ES-I3 (cell line): Measurements from ENCODE around the gene AGAP1.

Source experiments
- H3K36me3 ChIP-seq: 2 replicates; pipeline ENCODE4 v1.6.1; 2013; ENCODE audit warnings: mild to moderate bottlenecking, low read length, control low read depth, moderate library complexity; ENCODE audit not compliant: insufficient read depth
- H3K4me1 ChIP-seq: 2 replicates; pipeline ENCODE4 v1.6.1; 2013; ENCODE audit warnings: mild to moderate bottlenecking, control low read depth, low read length; ENCODE audit not compliant: insufficient read depth
- H3K9ac ChIP-seq: 2 replicates; pipeline ENCODE4 v1.6.1; 2013; ENCODE audit warnings: low read depth, mild to moderate bottlenecking, low read length, moderate library complexity
- H3K9me3 ChIP-seq: 2 replicates; pipeline ENCODE4 v1.6.1; 2013; ENCODE audit warnings: mild to moderate bottlenecking, low read length, moderate library complexity; ENCODE audit not compliant: control insufficient read depth, insufficient read depth

Gene AGAP1

DNA sequence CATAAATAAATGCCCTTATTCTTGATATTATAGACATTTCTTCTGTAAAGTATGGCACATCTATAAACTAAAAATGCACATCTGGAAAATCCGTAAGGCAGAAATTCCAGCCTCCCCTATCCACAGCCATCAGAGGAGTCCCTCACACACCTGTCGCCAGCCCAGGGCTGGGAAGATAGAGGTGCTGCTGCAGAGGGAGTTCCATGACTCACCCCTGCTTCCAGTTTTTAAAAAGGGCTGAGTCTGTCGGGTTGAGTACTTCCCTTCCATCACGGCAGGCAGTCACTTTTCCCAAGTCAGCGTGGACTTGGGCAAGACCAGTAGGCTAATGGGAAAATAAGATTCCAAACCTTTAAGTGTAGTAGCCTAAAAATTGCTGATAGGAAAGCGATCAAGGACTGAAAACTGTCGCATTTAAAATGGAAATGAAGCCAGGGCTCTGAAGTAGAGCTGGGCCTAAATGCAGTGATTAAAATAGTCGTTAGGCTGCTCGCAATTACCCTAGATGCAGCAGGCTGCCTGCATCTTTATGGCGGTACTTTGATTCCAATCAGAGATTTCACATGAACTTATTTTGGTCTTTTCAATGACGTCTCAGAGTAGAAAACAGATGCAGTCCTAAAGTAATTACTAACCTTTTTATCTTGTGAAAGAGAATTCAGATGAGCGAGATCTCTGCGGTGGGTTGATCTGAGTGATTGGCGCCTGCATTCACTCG is 280.5 kb downstream of the AGAP1 start:
- H3K9me3 ChIP-seq, result no peaks in the 10 kb centered on the region
- H3K9ac ChIP-seq, result no peak overlapping the region
- peaks cover 11% of the 10 kb centered on the region for H3K4me1 ChIP-seq
- no peaks in the 10 kb centered on the region; the same call in 1 of the 2 replicates for H3K36me3 ChIP-seq

DNA sequence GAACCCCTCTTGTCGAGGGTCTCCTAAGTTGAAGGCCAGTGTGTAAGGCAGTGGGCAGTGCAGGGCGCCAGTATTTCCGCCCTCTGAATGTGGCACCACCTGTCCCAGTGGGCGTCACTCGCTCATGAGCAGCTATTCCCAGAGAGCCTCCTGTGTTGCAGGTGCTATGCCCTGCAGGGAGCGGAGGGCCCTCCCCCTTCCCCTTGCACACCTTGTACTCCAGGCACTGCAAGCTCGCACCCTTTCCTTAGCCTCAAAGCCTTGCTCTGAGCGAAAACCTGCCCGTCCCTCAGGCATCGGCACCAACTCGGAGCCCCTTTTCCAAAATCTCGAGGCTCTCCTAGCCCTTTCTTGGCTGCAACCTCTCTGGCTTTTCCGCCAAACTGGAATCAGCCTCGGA is 282.7 kb downstream of the AGAP1 start:
- no peak overlapping the region for H3K9ac ChIP-seq
- H3K9me3 ChIP-seq, result no peaks in the 10 kb centered on the region
- no peaks in the 10 kb centered on the region for H3K36me3 ChIP-seq
- H3K4me1 ChIP-seq, result peaks cover 15% of the 10 kb centered on the region

DNA sequence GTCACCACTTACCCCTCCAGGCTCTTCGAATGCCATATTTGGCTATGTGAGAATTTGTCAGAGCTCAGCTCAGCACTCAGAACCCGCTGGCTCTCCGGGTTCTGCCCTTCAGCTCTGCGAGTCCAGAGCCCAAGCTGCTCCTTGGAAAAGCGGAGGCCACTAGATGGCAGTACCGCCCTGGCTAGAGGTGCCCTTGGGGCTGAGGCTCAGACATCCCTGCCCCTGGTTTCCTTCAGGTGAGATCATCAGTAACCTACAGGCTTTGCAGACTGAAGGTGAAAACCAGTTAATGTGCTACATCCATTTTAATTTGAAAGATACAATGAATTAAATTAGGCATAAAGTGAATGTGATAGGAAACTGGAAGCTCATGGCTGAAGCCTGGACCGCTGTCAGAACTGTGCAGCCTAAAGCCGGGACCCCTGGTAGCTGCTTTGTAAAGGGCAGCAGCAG is 285.6 kb downstream of the AGAP1 start:
- peaks cover 4% of the 10 kb centered on the region; the same call in 1 of the 2 replicates for H3K4me1 ChIP-seq
- no peak overlapping the region for H3K9ac ChIP-seq
- H3K9me3 ChIP-seq, result no peaks in the 10 kb centered on the region
- H3K36me3 ChIP-seq, result no peaks in the 10 kb centered on the region

DNA sequence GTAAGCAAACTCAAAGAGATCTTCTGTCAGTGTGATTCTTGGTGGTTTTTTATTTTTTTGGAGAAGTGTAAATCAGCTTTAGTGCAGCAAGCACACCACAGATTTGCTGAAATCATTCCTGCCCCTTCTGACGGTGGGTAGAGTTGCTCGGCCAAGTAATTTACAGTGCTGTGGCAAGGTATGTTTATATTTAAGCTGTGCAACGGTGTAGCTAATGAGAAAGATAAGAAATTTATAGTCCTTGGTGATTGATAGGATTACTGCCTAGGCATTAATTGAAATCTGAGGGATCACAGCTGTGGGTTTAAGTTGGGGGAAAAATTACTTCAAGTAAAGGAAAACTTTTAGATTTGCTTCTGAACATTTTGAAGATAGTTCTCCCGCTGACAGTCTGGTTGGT is 286.6 kb downstream of the AGAP1 start:
- Histone ChIP-seq H3K4me1 (peaks cover 4% of the 10 kb centered on the region; the same call in 1 of the 2 replicates), H3K9ac (no peak overlapping the region), H3K36me3 (no peaks in the 10 kb centered on the region), H3K9me3 (no peaks in the 10 kb centered on the region)

DNA sequence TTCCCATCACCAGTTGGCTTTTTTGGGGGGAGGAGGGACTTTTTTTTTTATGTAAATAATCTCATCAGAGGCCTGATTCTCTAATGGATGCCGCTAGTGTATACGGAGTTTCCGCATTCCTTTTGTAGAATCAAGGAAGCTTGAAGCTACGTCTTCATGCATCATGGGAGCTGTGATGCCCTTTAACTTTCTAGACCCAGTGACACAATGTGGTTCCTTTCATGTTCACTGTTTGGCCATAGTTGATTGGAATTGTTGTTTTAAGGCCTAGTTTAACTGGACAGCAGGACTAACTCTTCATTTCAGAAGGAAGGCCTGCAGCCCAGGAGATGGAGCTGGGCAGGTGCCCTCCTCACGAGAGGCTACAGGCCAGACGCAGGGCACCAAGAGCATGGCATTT is 287.9 kb downstream of the AGAP1 start:
- H3K9me3 ChIP-seq, result no peaks in the 10 kb centered on the region
- peaks cover 4% of the 10 kb centered on the region; the same call in 1 of the 2 replicates for H3K4me1 ChIP-seq
- H3K9ac ChIP-seq, result no peak overlapping the region
- no peaks in the 10 kb centered on the region for H3K36me3 ChIP-seq

DNA sequence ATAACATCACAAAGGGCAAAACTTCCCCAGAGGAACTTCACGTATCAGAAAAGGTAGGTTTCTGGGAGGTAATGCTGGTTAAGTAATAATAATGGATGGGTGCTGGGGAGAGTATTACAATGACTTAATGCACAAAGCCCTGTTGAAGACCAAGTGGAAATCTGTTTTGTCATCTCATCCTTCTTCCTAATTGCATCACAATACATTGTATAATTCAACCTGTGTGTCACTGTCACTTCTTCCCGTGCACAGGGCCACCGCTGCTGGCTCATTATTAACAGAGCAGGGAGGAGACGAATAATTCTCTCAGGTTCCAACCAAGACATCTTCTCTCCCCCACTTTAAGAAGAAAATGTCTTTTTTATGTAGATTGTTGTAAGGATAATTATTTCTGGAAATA is 290.9 kb downstream of the AGAP1 start:
- Histone ChIP-seq H3K36me3 (no peaks in the 10 kb centered on the region), H3K9ac (no peak overlapping the region), H3K4me1 (0 out of 2 replicates have a peak, but pooled peaks cover 1% of the 10 kb centered on the region), H3K9me3 (no peaks in the 10 kb centered on the region)

DNA sequence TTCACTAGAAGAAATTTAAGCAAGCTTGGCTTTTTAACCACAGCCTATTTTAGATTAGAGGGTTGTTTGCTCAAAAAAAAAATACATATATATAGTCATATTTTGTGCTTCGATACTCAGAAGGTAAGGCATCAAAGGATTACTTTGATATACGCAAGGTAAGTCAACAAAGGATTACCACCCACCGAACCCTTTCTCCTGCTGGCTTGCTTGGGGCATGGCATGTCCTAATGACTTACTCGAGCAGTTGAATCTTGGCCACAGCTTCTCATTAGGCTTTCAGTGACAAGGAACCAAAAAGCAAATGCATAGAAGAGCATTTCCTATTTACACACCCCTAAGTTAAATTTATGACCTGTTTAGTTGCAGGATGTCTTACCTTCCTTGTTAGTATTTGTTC is 295.7 kb downstream of the AGAP1 start:
- H3K9me3 ChIP-seq, result no peaks in the 10 kb centered on the region
- no peaks in the 10 kb centered on the region for H3K36me3 ChIP-seq
- H3K4me1 ChIP-seq, result no peaks in the 10 kb centered on the region
- no peak overlapping the region for H3K9ac ChIP-seq

DNA sequence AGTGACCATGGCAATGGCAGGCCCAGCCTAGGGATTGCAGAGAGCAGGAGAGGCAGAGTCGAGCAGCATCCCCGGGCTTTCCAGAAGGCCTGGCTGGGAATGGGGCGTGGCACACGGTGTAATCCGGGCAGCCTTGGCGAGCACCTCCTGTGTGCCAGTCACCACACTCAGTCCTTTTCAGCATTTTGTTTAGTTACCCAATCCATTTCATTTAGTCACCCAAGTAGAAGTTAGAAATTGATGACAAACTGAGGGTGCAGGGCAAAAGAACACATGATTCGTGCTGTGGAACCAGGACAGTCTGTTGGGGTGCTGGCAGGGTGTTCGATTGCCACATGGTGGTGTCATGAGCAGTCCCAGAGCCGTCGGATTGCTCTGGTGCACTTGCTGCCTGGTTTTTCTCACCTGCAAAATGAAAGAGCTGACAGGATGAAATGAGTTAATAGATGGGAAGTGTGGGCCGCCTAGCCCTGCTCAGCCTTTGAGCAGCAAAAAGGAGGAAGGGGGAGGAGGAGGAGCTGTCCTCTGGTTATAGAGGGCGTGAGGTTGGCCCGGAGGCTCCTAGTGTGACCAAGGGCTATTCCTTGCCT is 299.4 kb downstream of the AGAP1 start:
- no peaks in the 10 kb centered on the region for H3K36me3 ChIP-seq
- no peak overlapping the region for H3K9ac ChIP-seq
- H3K4me1 ChIP-seq, result peaks cover 4% of the 10 kb centered on the region; the same call in 1 of the 2 replicates
- H3K9me3 ChIP-seq, result no peaks in the 10 kb centered on the region

DNA sequence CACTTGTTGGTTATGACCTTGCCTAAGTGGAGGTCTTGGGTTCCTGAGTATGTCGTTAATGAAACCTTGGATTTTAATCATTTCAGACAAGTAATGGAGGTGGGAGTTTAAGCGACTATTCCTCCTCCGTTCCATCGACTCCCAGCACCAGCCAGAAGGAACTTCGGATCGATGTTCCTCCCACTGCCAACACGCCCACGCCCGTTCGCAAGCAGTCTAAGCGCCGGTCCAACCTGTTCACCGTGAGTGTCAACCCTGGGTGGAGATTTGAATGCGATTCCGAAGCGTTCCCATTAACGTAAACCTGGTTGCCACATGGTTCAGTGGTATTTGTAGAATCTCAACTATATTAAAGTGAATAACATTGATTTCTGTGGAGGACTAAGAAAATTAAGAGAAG is 305.4 kb downstream of the AGAP1 start:
- no peaks in the 10 kb centered on the region for H3K9me3 ChIP-seq
- H3K36me3 ChIP-seq, result peaks cover 3% of the 10 kb centered on the region; the same call in 1 of the 2 replicates
- H3K4me1 ChIP-seq, result peaks cover 4% of the 10 kb centered on the region; the same call in 1 of the 2 replicates
- H3K9ac ChIP-seq, result no peak overlapping the region

DNA sequence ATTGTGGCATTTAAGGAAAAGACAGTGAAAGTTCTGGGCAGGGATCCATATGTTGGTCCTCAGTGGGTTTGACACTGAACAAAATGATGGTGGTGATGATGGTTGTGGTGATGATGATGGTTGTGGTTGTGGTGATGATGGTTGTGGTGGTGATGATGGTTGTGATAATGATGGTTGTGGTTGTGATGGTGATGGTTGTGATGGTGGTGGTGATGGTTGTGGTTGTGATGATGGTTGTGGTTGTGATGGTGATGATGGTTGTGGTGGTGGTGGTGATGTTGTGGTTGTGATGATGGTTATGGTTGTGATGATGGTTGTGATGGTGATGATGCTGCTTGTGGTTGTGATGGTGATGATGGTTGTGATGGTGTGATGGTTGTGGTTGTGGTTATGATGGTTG is 308.7 kb downstream of the AGAP1 start:
- no peak overlapping the region for H3K9ac ChIP-seq
- peaks cover 6% of the 10 kb centered on the region for H3K4me1 ChIP-seq
- peaks cover 3% of the 10 kb centered on the region; the same call in 1 of the 2 replicates for H3K36me3 ChIP-seq
- H3K9me3 ChIP-seq, result no peaks in the 10 kb centered on the region

DNA sequence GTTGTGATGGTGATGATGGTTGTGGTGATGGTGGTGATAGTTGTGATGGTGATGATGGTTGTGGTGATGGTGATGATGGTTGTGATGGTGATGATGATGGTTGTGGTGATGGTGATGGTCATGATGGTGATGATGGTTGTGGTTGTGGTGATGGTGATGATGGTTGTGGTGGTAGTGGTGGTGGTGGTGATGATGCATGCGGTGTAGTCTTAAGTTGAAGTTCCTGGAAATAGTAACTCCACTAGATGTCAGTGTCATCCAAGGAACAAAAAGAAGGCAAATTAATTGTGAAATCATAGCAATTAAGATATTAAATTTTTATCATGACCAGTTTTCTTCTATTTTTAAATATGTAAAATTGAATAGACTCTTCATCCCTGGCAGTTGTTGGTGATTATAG is 309.2 kb downstream of the AGAP1 start:
- H3K36me3 ChIP-seq, result peaks cover 3% of the 10 kb centered on the region; the same call in 1 of the 2 replicates
- no peaks in the 10 kb centered on the region for H3K9me3 ChIP-seq
- peaks cover 6% of the 10 kb centered on the region for H3K4me1 ChIP-seq
- H3K9ac ChIP-seq, result no peak overlapping the region

DNA sequence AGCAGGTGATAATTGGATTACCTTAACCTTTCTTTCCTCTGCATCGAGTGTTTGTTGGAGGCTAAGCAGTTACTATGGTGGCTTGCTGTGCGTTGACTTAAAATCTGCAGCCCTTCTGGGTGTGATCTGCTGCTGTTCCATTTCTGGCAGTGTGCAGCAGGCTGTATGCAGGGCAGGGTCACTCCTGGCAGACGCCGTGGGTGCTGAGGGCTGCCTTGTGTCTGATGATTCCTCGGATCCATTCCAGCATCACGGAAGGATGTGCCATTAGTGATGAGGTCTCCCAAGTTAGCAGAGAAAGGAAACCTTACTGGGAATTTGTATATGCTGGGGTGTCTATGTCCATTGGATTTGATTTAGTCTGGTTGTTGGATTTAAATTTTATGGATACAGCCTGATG is 310.8 kb downstream of the AGAP1 start:
- Histone ChIP-seq H3K36me3 (peaks cover 3% of the 10 kb centered on the region), H3K9me3 (no peaks in the 10 kb centered on the region), H3K9ac (no peak overlapping the region), H3K4me1 (peaks cover 6% of the 10 kb centered on the region)

DNA sequence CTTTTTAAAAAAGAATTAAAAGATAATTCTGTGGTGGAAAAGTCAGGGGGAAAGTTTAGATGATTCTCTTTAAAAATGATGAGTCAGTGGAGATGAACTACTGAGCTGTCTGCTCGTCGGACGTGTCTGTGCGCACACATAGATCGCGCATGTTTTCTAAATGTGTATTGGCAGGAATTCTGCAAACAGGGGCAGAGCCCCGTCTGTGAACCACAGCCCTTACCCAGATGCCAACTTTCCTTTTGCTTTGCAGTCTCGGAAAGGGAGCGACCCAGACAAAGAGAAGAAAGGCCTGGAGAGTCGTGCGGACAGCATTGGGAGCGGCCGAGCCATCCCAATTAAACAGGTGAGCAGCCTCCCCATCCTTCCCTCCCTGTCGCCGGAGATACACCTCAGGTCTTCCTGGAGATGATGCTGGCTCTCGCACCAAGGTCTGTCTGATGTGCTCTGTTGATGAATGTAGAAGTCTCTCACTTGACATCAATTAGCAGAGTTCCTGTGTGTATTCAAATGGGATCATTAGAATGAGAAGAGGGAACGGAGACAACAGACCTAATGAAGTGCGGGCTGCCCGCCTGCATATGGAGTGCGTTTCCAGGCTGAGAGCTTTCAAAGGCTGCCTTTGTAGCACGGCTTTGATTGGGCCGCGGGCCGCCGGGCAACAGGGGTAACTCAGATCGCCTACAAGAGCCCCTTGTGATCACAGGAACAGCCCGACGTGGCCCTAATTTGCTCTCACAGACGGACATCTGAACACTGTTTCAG is 313.3 kb downstream of the AGAP1 start:
- Histone ChIP-seq H3K4me1 (peaks cover 16% of the 10 kb centered on the region), H3K36me3 (peaks cover 6% of the 10 kb centered on the region; the same call in 1 of the 2 replicates), H3K9ac (no peak overlapping the region), H3K9me3 (no peaks in the 10 kb centered on the region)

DNA sequence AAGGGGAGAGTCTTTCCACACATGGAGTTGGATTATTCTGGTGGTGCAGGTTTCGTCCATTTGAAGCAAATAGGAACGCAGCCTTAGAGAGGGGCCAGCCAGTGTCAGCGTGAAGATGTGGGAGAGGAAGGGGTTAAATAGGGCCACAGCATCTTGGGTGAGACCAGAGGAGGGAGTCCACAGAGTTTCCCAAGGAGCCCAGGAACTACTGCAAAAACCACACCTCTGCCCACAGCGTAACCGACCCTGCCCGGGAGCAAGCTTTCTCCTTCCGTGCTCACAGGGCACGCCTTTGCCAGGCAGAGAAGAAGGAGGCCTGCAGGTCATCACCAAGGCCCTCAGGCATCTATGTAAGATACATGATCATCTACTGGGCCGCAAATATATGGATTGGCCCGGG is 314.5 kb downstream of the AGAP1 start:
- H3K36me3 ChIP-seq, result peaks cover 6% of the 10 kb centered on the region; the same call in 1 of the 2 replicates
- H3K4me1 ChIP-seq, result peaks cover 16% of the 10 kb centered on the region
- no peak overlapping the region for H3K9ac ChIP-seq
- no peaks in the 10 kb centered on the region for H3K9me3 ChIP-seq
